Activated CD4-positive, alpha-beta T cell treated with anti-CD3 and anti-CD28 coated beads, Interleukin-2, amount 10 ng/mL, durations not matched to agents 24 days and 14 days (primary cell): ENCODE measurements around the gene CD4. TPM values are rescaled to one million over a fixed set of nuclear protein-coding genes. Genes with fewer than 3 reads are reported as not detected.
"Not testable (repeated sequence)": the region's sequence is repeated elsewhere in the genome, so short reads cannot be mapped to it uniquely, and the experiment has no call there.

ENCODE experiments used
- DNase-seq: peaks from one replicate; pipeline ENCODE4 v3.0.0; 2022
- H3K27ac Mint-ChIP-seq: one replicate; pipeline ENCODE4 v1.8.0; 2022; ENCODE audit warnings: mild to moderate bottlenecking, mixed read lengths
- H3K27me3 Mint-ChIP-seq: one replicate; pipeline ENCODE4 v1.8.0; 2022; ENCODE audit warnings: mixed read lengths
- H3K36me3 Mint-ChIP-seq: one replicate; pipeline ENCODE4 v1.8.0; 2022; ENCODE audit warnings: low read depth, mild to moderate bottlenecking, mixed read lengths
- H3K4me1 Mint-ChIP-seq: one replicate; pipeline ENCODE4 v1.8.0; 2021; ENCODE audit warnings: mixed read lengths
- H3K4me3 Mint-ChIP-seq: one replicate; pipeline ENCODE4 v1.8.0; 2022; ENCODE audit warnings: mild to moderate bottlenecking, moderate library complexity, mixed read lengths
- H3K9me3 Mint-ChIP-seq: one replicate; pipeline ENCODE4 v1.8.0; 2021; ENCODE audit warnings: mixed read lengths
- intact Hi-C: fragments of 100-400 bp; cut with micrococcal nuclease; formaldehyde crosslinking; loops from one replicate; pipeline ENCODE4 v1.15.1; 2023
- total RNA-seq: library from RNA; stranded (reverse); gene quantifications from 2 replicates; pipeline ENCODE4 v1.2.3, GENCODE V29; 2022

The CD4 gene
- total RNA-seq, 1 donor from 2014 or later = 271 TPM

DNA sequence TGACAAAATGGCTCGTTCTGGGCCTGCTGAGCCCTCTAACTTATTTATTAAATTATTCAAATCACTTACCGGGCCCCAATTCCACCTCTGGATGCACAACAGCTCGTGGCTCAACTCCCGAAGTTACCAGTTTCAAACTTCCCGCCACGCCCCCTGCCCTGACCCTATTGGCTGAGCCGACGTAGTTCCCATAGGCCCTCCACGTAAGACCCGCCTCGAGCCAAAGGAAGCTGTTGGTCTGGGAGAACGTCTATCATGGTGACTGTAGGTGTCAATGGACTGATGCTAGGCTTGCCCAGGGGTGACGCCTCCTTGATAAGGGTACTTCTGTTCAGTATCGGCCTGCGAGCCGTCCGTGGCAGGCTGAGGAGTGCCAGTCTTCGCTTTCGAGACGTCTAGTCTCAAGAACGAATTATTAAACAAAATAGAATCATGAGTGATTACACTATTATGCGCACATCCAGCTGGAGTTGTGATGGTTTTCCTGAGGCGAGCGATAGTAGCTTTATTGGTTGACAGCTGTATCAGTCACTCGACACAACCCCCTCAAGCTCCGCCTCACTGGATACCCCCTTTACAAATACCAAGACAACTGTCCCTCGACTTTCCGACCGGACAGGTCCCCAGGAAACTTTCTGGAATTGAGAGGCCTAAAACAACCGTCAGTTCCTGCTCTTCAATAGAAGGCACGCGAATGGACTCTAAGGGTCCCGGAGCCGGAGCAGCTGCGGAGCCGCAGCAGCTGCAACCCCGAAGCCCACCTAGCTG, 62.0 kb downstream of the CD4 start, which contains the start of gene CDCA3:
Gene CDCA3, minus strand, starts transcription at position 134 of the 768 bp plus-strand sequence. CDS start 334 bp downstream, outside the sequence.
- Mint-ChIP-seq H3K9me3 (no peaks in the 10 kb centered on the region), H3K27ac (peak within 1 kb of the TSS; percentile 97), H3K27me3 (no peaks in the 10 kb centered on the region), H3K36me3 (peaks cover 36% of the 10 kb centered on the region), H3K4me3 (peak within 1 kb of the TSS; percentile 89), H3K4me1 (peaks cover 41% of the 10 kb centered on the region)
- intact Hi-C loops = loop anchor here (1.0 to 5.0 kb wide), 6 partner anchors 98 to 359 kb away; partner anchors contain the start of genes COPS7A, EMG1, MLF2 and MRPL51
- DNase-seq = peak; percentile 97

DNA sequence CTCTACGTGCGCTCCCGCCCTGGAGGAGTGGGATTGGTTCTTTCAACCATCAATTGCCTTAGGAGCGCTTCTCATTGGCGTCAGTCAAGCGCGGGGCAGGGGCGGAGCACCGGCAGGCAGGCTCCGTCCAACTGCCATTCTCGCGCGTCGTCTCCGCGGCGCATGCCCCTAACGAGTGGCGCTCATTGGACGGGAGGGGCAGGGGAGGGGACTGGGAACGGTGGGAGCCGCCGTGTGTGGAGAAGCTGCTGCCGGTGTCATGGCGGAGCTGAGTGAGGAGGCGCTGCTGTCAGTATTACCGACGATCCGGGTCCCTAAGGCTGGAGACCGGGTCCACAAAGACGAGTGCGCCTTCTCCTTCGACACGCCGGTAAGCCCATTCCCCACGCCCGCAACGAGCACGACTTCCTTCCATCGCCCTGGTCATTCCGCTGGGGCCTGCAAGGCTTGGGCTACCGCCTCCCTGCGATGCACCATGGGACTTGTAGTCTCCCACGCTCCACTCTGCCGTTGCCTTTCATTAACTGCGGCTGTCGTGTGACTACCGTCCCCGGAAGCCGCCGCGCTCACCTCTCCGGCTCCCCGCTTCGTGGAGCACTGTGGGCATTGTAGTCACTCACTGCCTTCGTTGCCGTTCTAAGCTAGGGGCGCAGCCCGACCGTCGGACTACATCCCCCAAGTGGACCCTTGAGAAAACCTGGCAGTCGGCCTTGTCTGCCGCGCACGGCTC, 62.8 kb downstream of the CD4 start, which contains the start of gene USP5:
Gene USP5, plus strand, starts transcription at position 230 of the 730 bp plus-strand sequence. Its CDS starts 30 bp downstream, at position 260.
- peaks cover 38% of the 10 kb centered on the region for H3K36me3 Mint-ChIP-seq
- peak within 1 kb of the TSS; percentile 97 for H3K27ac Mint-ChIP-seq
- peak; percentile 99 for DNase-seq
- peaks cover 38% of the 10 kb centered on the region for H3K4me1 Mint-ChIP-seq
- no peaks in the 10 kb centered on the region for H3K9me3 Mint-ChIP-seq
- no peaks in the 10 kb centered on the region for H3K27me3 Mint-ChIP-seq
- intact Hi-C loops = loop anchor here (1.0 to 5.0 kb wide), 11 partner anchors 15 to 360 kb away; partner anchors contain the start of genes CHD4, COPS7A, EMG1 and ING4
- peak within 1 kb of the TSS; percentile 89 for H3K4me3 Mint-ChIP-seq

DNA sequence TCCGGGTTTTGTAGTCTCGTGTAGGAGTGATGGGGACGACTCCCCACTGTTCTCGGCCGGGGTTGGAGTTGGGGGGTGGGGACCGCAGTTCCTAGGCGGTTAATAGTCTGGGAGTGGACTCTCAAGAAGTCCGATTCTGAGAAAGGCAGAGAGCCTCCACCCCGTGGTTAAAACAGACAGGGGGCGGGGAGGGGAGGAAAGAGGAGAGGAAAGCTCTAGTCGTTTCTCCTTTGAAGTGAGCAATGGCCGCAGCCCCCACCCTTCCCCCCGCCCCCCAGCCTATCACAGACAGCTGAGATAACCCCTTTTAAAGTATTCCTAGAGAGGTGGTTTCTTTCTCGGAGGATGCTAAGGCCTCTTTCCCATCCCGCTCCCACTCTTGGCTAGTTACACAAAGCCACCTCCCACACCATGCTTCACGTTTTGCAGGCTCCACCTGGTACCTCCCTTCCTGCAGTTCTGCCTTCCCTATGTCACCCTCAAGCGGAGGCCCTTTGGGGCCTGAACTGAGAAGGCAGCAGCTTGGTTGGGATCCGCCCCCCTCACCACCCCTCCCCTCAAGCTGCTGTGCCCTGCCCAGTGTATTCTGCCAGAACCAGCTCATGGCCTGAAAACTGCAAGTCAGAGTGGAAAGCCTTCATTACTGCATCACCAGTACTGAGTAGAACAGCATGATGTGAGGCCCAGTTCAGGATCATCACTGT, 63.5 kb downstream of the CD4 start:
- Mint-ChIP-seq H3K4me1 (peaks cover 35% of the 10 kb centered on the region), H3K27me3 (no peaks in the 10 kb centered on the region), H3K4me3 (peak overlapping the region; percentile 89), H3K27ac (peak overlapping the region; percentile 97), H3K9me3 (no peaks in the 10 kb centered on the region), H3K36me3 (peaks cover 39% of the 10 kb centered on the region)
- peak; percentile 89 for DNase-seq
- intact Hi-C loops = loop anchor here (1.0 to 5.0 kb wide), 7 partner anchors 14 to 361 kb away; partner anchors contain the start of genes CHD4, ING4, MRPL51 and NCAPD2

DNA sequence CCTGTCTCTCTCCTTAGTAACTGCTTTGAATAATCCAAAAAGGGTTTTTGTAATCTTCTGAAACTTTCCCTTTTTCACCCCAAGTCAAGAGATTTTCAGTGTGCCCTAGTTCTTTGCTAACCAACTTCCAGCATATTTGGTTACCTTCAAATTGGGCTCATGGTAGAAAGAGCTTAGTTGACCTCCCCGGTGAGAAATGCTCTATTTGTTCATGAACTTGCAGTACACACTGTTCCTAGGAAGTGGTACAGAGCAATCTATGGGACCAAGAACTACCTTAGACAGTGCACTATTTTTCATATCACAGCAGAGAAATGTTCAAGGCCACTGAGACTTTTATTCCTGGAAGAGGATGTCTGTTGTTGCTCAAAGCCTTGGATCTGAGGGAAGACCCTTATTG, 64.3 kb downstream of the CD4 start:
- Mint-ChIP-seq H3K4me1 (peaks cover 32% of the 10 kb centered on the region), H3K4me3 (peak overlapping the region; percentile 89)
- intact Hi-C loops = loop anchor here (2.0 to 5.0 kb wide), 3 partner anchors 247 to 361 kb away; partner anchors contain the start of genes CHD4, MRPL51, NCAPD2 and NOP2

DNA sequence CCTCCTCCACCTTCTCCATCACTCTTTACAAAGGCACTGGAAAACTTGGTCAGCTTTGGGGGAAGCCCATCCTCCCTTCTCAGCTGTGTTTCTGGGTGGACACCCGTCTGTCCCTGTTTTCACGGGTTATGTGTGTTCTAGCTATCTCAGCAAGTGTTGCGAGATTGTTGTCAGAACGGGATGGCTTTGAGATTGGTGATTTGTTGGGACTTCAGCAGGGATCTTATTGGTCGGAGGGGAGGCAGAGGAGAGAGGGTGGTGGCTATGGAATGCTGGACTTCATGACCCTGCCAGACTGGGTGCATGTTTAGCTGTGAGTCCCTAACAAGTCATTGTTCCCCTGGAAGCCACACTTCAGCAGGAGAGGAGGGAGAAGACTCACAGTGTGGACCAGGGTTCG, 64.7 kb downstream of the CD4 start:
- intact Hi-C loops = loop anchor here (5.0 kb wide), 2 partner anchors 287 to 362 kb away; partner anchors contain the start of genes MRPL51, NCAPD2 and NOP2
- Mint-ChIP-seq H3K36me3 (peaks cover 45% of the 10 kb centered on the region), H3K4me3 (peak overlapping the region; percentile 89), H3K9me3 (no peaks in the 10 kb centered on the region), H3K27me3 (no peaks in the 10 kb centered on the region), H3K4me1 (peaks cover 31% of the 10 kb centered on the region), H3K27ac (peak overlapping the region; percentile 97)
- no peak for DNase-seq

More for the DNA sequence above, 64.3 kb downstream of the CD4 start:
- no peaks in the 10 kb centered on the region for H3K27me3 Mint-ChIP-seq
- H3K9me3 Mint-ChIP-seq = no peaks in the 10 kb centered on the region
- DNase-seq = no peak
- peaks cover 43% of the 10 kb centered on the region for H3K36me3 Mint-ChIP-seq
- peak overlapping the region; percentile 97 for H3K27ac Mint-ChIP-seq

DNA sequence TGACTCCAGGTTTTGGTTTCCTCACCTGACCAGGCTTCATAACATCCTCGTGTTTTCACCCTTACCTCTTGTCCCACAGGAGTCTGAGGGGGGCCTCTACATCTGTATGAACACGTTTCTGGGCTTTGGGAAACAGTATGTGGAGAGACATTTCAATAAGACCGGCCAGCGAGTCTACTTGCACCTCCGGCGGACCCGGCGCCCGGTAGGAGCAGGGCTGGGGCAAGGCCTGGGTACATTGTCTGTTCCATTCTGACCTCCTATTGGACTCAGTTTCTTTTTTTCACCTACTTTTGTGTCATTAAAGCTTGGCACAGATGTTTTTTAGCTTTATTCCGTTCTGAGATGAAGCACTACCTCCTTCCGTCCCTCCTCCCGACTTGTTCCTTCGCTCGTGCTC, 66.0 kb downstream of the CD4 start:
- Mint-ChIP-seq H3K27ac (no peak overlapping the region), H3K36me3 (peaks cover 49% of the 10 kb centered on the region), H3K4me1 (peaks cover 18% of the 10 kb centered on the region), H3K27me3 (no peaks in the 10 kb centered on the region), H3K4me3 (no peak overlapping the region), H3K9me3 (no peaks in the 10 kb centered on the region)
- DNase-seq = no peak
- intact Hi-C loops = no loop called here

DNA sequence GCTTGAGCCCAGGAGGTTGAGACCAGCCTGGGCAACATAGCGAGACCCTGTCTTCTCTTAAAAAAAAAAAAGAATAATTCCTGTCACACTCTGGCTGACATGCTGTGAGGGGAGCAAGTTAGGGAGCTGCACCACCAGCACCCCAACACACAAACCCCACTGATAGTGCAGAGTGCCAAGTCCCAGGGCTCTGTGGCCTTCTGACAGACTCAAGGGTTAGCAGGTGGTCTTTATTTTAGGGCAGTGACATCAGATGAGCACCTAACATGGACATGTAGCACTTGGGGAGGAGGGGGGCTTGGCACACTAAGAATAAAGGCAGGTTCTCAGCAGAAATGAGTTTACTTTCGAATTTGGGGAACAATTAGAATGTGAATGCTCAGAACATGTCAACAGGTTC, 69.5 kb downstream of the CD4 start:
- no peaks in the 10 kb centered on the region for H3K27me3 Mint-ChIP-seq
- intact Hi-C loops = no loop called here
- no peak overlapping the region for H3K27ac Mint-ChIP-seq
- H3K9me3 Mint-ChIP-seq = no peaks in the 10 kb centered on the region
- H3K4me1 Mint-ChIP-seq = peaks cover 4% of the 10 kb centered on the region
- peaks cover 68% of the 10 kb centered on the region for H3K36me3 Mint-ChIP-seq
- H3K4me3 Mint-ChIP-seq = no peak overlapping the region
- no peak for DNase-seq

DNA sequence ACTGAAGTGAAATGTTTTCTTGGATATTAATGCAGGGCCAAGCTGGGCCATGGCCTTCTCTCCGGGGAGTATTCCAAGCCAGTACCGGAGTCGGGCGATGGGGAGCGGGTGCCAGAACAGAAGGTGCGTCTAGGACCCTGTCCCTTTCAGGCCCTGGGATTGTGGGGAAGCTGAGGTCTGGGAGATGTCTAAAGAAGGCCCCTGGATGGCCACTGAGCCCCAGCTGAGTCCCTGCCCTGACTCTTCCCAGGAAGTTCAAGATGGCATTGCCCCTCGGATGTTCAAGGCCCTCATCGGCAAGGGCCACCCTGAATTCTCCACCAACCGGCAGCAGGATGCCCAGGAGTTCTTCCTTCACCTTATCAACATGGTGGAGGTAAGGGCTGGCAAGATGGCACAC, 70.8 kb downstream of the CD4 start:
- H3K4me1 Mint-ChIP-seq = no peaks in the 10 kb centered on the region
- DNase-seq = no peak
- no peak overlapping the region for H3K27ac Mint-ChIP-seq
- H3K9me3 Mint-ChIP-seq = no peaks in the 10 kb centered on the region
- H3K27me3 Mint-ChIP-seq = no peaks in the 10 kb centered on the region
- H3K4me3 Mint-ChIP-seq = no peak overlapping the region
- H3K36me3 Mint-ChIP-seq = peaks cover 72% of the 10 kb centered on the region
- intact Hi-C loops = no loop called here

DNA sequence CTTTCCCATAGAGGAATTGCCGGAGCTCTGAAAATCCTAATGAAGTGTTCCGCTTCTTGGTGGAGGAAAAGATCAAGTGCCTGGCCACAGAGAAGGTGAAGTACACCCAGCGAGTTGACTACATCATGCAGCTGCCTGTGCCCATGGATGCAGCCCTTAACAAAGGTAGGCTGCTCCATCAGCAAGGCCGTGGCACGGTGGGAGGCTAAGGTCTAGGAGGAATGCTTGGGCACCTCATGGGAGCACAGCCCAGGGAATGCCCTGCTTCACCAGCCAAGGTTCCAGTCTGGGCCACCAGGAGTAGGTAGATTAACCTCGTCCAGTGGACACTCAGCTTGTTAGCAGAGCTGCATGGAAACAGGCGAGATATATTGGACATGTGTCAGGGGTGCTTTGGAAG, 71.6 kb downstream of the CD4 start:
- Mint-ChIP-seq H3K4me1 (peaks cover 3% of the 10 kb centered on the region), H3K36me3 (peaks cover 73% of the 10 kb centered on the region)

DNA sequence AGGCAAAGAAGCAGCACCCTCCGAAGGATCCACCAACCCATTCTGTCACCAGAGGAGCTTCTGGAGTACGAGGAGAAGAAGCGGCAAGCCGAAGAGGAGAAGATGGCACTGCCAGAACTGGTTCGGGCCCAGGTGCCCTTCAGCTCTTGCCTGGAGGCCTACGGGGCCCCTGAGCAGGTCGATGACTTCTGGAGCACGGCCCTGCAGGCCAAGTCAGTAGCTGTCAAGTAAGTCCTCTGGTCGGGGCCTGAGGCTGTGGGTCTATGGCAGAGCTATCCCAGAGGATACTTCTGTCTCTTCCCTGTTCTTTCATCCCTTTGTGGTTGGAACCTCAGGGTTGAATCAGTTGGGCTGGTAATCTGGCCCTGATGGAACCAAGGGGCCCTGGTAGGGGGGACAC, 72.1 kb downstream of the CD4 start:
- no peaks in the 10 kb centered on the region for H3K9me3 Mint-ChIP-seq
- H3K4me1 Mint-ChIP-seq = peaks cover 4% of the 10 kb centered on the region
- no peak overlapping the region for H3K27ac Mint-ChIP-seq
- intact Hi-C loops = no loop called here
- peaks cover 73% of the 10 kb centered on the region for H3K36me3 Mint-ChIP-seq
- DNase-seq = no peak
- no peaks in the 10 kb centered on the region for H3K27me3 Mint-ChIP-seq
- H3K4me3 Mint-ChIP-seq = no peak overlapping the region

More for the DNA sequence above, 71.6 kb downstream of the CD4 start:
- no peaks in the 10 kb centered on the region for H3K27me3 Mint-ChIP-seq
- DNase-seq = no peak
- no peaks in the 10 kb centered on the region for H3K9me3 Mint-ChIP-seq
- H3K4me3 Mint-ChIP-seq = no peak overlapping the region
- H3K27ac Mint-ChIP-seq = no peak overlapping the region
- intact Hi-C loops = no loop called here

DNA sequence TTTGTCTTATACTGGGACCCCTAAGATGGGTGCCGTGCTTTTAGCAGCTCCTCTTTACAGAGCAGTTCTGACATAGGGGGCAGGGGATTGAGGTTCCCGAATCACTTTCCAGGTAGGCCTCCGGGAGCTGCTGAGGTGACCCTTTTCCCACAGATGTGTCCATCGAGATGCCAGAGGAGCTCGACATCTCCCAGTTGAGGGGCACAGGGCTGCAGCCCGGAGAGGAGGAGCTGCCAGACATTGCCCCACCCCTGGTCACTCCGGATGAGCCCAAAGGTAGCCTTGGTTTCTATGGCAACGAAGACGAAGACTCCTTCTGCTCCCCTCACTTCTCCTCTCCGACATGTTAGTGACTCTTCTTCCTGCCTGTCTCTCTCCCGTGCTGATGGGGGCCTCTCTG, 73.7 kb downstream of the CD4 start:
- H3K27ac Mint-ChIP-seq = no peak overlapping the region
- H3K27me3 Mint-ChIP-seq = no peaks in the 10 kb centered on the region
- peaks cover 11% of the 10 kb centered on the region for H3K4me1 Mint-ChIP-seq
- peaks cover 65% of the 10 kb centered on the region for H3K36me3 Mint-ChIP-seq
- no peak overlapping the region for H3K4me3 Mint-ChIP-seq
- intact Hi-C loops = no loop called here
- H3K9me3 Mint-ChIP-seq = no peaks in the 10 kb centered on the region
- DNase-seq = no peak

DNA sequence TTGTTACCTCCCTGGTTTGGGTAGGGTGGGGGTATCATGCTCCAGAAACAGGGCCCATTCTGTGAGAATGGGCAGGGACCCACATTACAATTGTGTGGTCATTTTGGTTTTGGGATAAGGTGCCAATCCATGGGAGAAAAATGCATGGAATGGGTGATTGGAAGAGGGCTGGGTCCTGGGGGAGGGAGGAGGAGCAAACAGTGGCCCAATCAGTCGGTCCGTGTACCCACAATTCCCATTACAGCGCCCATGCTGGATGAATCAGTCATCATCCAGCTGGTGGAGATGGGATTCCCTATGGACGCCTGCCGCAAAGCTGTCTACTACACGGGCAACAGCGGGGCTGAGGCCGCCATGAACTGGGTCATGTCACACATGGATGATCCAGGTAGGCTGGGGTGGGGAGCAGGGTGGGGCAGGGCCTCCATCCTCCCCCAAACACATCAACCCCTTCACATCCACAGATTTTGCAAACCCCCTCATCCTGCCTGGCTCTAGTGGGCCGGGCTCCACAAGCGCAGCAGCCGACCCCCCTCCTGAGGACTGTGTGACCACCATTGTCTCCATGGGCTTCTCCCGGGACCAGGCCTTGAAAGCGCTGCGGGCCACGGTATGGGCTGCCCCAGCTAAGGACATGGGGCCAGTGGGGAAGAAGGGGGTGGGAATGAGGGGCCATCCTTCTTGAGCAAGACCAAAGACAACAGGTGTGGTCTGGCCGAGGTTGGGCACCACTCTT, 74.4 kb downstream of the CD4 start:
- no peaks in the 10 kb centered on the region for H3K27me3 Mint-ChIP-seq
- intact Hi-C loops = no loop called here
- no peak overlapping the region for H3K27ac Mint-ChIP-seq
- no peak overlapping the region for H3K4me3 Mint-ChIP-seq
- H3K9me3 Mint-ChIP-seq = no peaks in the 10 kb centered on the region
- DNase-seq = no peak
- H3K36me3 Mint-ChIP-seq = peaks cover 69% of the 10 kb centered on the region
- H3K4me1 Mint-ChIP-seq = peaks cover 15% of the 10 kb centered on the region

DNA sequence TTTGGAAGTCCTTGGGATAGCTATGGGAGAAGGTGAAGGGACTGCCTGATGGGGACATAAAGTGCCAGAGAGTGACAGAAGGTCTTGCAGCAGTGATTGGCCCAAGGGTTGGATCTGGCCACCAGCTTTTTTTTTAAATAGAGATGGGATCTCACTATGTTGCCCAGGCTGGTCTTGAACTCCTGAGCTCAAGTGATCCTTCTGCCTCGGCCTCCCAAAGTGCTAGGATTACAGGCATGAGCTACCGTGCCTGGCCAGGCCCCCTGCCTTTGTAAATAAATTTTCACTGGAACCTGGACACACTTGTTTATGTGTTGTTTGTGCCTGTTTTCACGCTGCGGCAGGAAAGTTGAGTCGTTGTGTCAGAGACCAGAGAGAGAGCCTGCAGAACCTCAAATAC, 76.0 kb downstream of the CD4 start:
- intact Hi-C loops, DNase-seq, H3K9me3 Mint-ChIP-seq, H3K27ac Mint-ChIP-seq, H3K27me3 Mint-ChIP-seq, H3K4me3 Mint-ChIP-seq: not testable (repeated sequence)
- peaks cover 70% of the 10 kb centered on the region for H3K36me3 Mint-ChIP-seq
- peaks cover 30% of the 10 kb centered on the region for H3K4me1 Mint-ChIP-seq
